HFFc6 (cell line): ENCODE measurements around the gene EGR4. TPM values are rescaled to one million over a fixed set of nuclear protein-coding genes. Genes with fewer than 3 reads are reported as not detected.

Experiments used
- DNase-seq: peaks from one replicate; pipeline ENCODE4 v3.0.0-alpha.2; 2018
- H3K27ac Mint-ChIP-seq: 2 replicates; pipeline ENCODE4 v1.8.0; 2020; ENCODE audit warnings: mild to moderate bottlenecking, mixed read lengths
- H3K27me3 Mint-ChIP-seq: 2 replicates; pipeline ENCODE4 v1.8.0; 2021; ENCODE audit warnings: mild to moderate bottlenecking, moderate library complexity, mixed read lengths; ENCODE audit not compliant: insufficient read depth
- H3K36me3 Mint-ChIP-seq: 2 replicates; pipeline ENCODE4 v1.8.0; 2021; ENCODE audit warnings: low read depth, mixed read lengths
- H3K4me1 Mint-ChIP-seq: 2 replicates; pipeline ENCODE4 v1.8.0; 2020; ENCODE audit warnings: low read depth, mixed read lengths
- H3K4me3 Mint-ChIP-seq: 2 replicates; pipeline ENCODE4 v1.8.0; 2020; ENCODE audit warnings: mild to moderate bottlenecking, moderate library complexity, mixed read lengths
- H3K9me3 Mint-ChIP-seq: 2 replicates; pipeline ENCODE4 v1.8.0; 2020; ENCODE audit warnings: mild to moderate bottlenecking, mixed read lengths
- CTCF ChIP-seq: fragments of 200-600 bp; sonication (generic); IDR thresholded peaks from 2 replicates; pipeline ENCODE4 v1.5.0; 2021; ENCODE audit warnings: antibody characterized with exemption, mild to moderate bottlenecking
- total RNA-seq, 6 experiments: library from RNA; stranded (reverse); fragmentation: NEBNext Ultra II Directional; extraction: Animal tissue kit (Norgen Biotek cat#: 25700); gene quantifications; 2 replicates in 1 of 6; 3 replicates in 5 of 6; pipeline ENCODE4 v1.2.3, GENCODE V29; 2021

The EGR4 gene
- total RNA-seq, 6 experiments from 2014 or later: not detected

GRCh38 chr2:73250872-73251846, 42.2 kb downstream of the EGR4 start:
- H3K4me3 Mint-ChIP-seq: no peak overlapping the region
- no peaks in the 10 kb centered on the region for H3K27me3 Mint-ChIP-seq
- DNase-seq: no peak
- H3K27ac Mint-ChIP-seq: no peak overlapping the region
- no peaks in the 10 kb centered on the region for H3K9me3 Mint-ChIP-seq
- no peak for TF ChIP-seq CTCF
- H3K36me3 Mint-ChIP-seq: peaks cover 45% of the 10 kb centered on the region
- peaks cover 11% of the 10 kb centered on the region for H3K4me1 Mint-ChIP-seq

GRCh38 chr2:73249636-73250035, 43.7 kb downstream of the EGR4 start:
- no peak for TF ChIP-seq CTCF
- H3K27ac Mint-ChIP-seq: no peak overlapping the region

GRCh38 chr2:73246850-73247249, 46.5 kb downstream of the EGR4 start:
- Mint-ChIP-seq H3K36me3 (peaks cover 52% of the 10 kb centered on the region), H3K9me3 (no peaks in the 10 kb centered on the region), H3K27ac (no peak overlapping the region), H3K27me3 (no peaks in the 10 kb centered on the region), H3K4me3 (no peak overlapping the region), H3K4me1 (peaks cover 34% of the 10 kb centered on the region)
- DNase-seq: no peak
- no peak for TF ChIP-seq CTCF

More at GRCh38 chr2:73249636-73250035, 43.7 kb downstream of the EGR4 start:
- Mint-ChIP-seq H3K4me1 (peaks cover 15% of the 10 kb centered on the region), H3K9me3 (no peaks in the 10 kb centered on the region), H3K4me3 (no peak overlapping the region), H3K36me3 (peaks cover 53% of the 10 kb centered on the region), H3K27me3 (no peaks in the 10 kb centered on the region)
- DNase-seq: no peak

- DNase-seq: no peak
- no peak for TF ChIP-seq CTCF
- Mint-ChIP-seq H3K4me3 (no peak overlapping the region), H3K4me1 (peaks cover 40% of the 10 kb centered on the region), H3K27ac (peak overlapping the region; percentile 47; the same call in 1 of the 2 replicates), H3K27me3 (no peaks in the 10 kb centered on the region), H3K36me3 (peaks cover 43% of the 10 kb centered on the region), H3K9me3 (no peaks in the 10 kb centered on the region)
These were observed 48.8 kb downstream of the EGR4 start for GRCh38 chr2:73244580-73244979.

GRCh38 chr2:73243884-73244570, 49.3 kb downstream of the EGR4 start:
- H3K27me3 Mint-ChIP-seq: no peaks in the 10 kb centered on the region
- no peaks in the 10 kb centered on the region for H3K9me3 Mint-ChIP-seq
- peaks cover 38% of the 10 kb centered on the region for H3K36me3 Mint-ChIP-seq
- TF ChIP-seq CTCF: no peak
- peak; percentile 82 for DNase-seq
- peak overlapping the region; percentile 47 for H3K27ac Mint-ChIP-seq
- no peak overlapping the region for H3K4me3 Mint-ChIP-seq
- peaks cover 46% of the 10 kb centered on the region for H3K4me1 Mint-ChIP-seq

Other genes starting within 250 kb of the EGR4 start
- gene SFXN5, start 221.8 kb downstream of the EGR4 start, total RNA-seq: 10 to 100 TPM; 10.2 to 17.0 (median 14.7) TPM
- 10 to 100 TPM; 76.7 to 92.0 (median 83.6) TPM for gene RAB11FIP5, start 180.6 kb downstream of the EGR4 start, total RNA-seq
- gene NOTO, start 91.0 kb downstream of the EGR4 start, total RNA-seq: not detected
- 10 to 100 TPM; 19.3 to 27.6 (median 24.4) TPM for gene SMYD5, start 79.3 kb downstream of the EGR4 start, total RNA-seq
- 10 to 100 TPM; 27.5 to 38.7 (median 31.7) TPM for gene PRADC1, start 60.3 kb downstream of the EGR4 start, total RNA-seq
- 100 to 1,000 TPM; 350 to 492 (median 406) TPM for gene CCT7, start 59.2 kb downstream of the EGR4 start, total RNA-seq
- 1 to 10 TPM in 4 of 6 experiments, under 1 TPM in 2; 0.80 to 1.7 (median 1.4) TPM for gene FBXO41, start 9.1 kb downstream of the EGR4 start, total RNA-seq
- 1 to 10 TPM; 7.3 to 9.8 (median 8.9) TPM for gene ALMS1, start 92.3 kb upstream of the EGR4 start, total RNA-seq